HepG2 (cell line): ENCODE results near the gene GGPS1. TPM values are rescaled to one million over a fixed set of nuclear protein-coding genes. Genes with fewer than 3 reads are reported as not detected.

Source experiments
- ARNT ChIP-seq: fragments of 450-650 bp; IDR thresholded peaks from 2 replicates; pipeline ENCODE4 v1.6.1; 2017
- ETS1 ChIP-seq: sonication (generic); formaldehyde crosslinking; IDR thresholded peaks from 2 replicates; pipeline ENCODE4 v1.4.0; 2020; ENCODE audit warnings: missing genetic modification reagents
- GABPB1 ChIP-seq: IDR thresholded peaks from 2 replicates; pipeline ENCODE4 v1.6.1; 2016; ENCODE audit warnings: mild to moderate bottlenecking, missing genetic modification reagents, moderate library complexity, missing compliant biosample characterization
- HMGA1 ChIP-seq: sonication (generic); formaldehyde crosslinking; conservative IDR thresholded peaks from 2 replicates; pipeline ENCODE4 v1.4.0; 2020; ENCODE audit warnings: missing genetic modification reagents
- KLF12 ChIP-seq: sonication (generic); formaldehyde crosslinking; IDR thresholded peaks from 2 replicates; pipeline ENCODE4 v1.4.0; 2020; ENCODE audit warnings: missing genetic modification reagents, borderline replicate concordance
- KLF9 ChIP-seq: IDR thresholded peaks from 2 replicates; pipeline ENCODE4 v1.6.1; 2016; ENCODE audit warnings: low read depth
- MAFF ChIP-seq: IDR thresholded peaks from 2 replicates; pipeline ENCODE4 v1.6.1; 2011; ENCODE audit warnings: low read depth, low read length, improper control_type of control experiment
- MXD3 ChIP-seq: IDR thresholded peaks from 2 replicates; pipeline ENCODE4 v1.6.1; 2016; ENCODE audit warnings: mild to moderate bottlenecking, missing biosample characterization, missing genetic modification reagents
- MZF1 ChIP-seq: sonication (generic); formaldehyde crosslinking; IDR thresholded peaks from 2 replicates; pipeline ENCODE4 v1.8.1; 2023; ENCODE audit warnings: mild to moderate bottlenecking, missing genetic modification reagents, borderline replicate concordance
- POLR2AphosphoS5 ChIP-seq: IDR thresholded peaks from 2 replicates; pipeline ENCODE4 v1.6.1; 2012; ENCODE audit warnings: low read depth, low read length
- REST ChIP-seq, 2 experiments: IDR thresholded peaks; 2 replicates each; pipeline ENCODE4 v1.6.1; 2011 to 2012; ENCODE audit warnings: low read length in 2 of 2, borderline replicate concordance in 1 of 2, low read depth in 1 of 2, mild to moderate bottlenecking in 1 of 2, moderate library complexity in 1 of 2
- TCF7L2 ChIP-seq: IDR thresholded peaks from 2 replicates; pipeline ENCODE4 v1.6.1; 2011; ENCODE audit warnings: mild to moderate bottlenecking, low read depth, low read length, moderate library complexity
- ZNF101 ChIP-seq: sonication (generic); formaldehyde crosslinking; IDR thresholded peaks from 2 replicates; pipeline ENCODE4 v1.4.0; 2020; ENCODE audit warnings: mild to moderate bottlenecking, low read depth, missing genetic modification reagents, borderline replicate concordance
- ZNF549 ChIP-seq: sonication (generic); formaldehyde crosslinking; IDR thresholded peaks from 2 replicates; pipeline ENCODE4 v1.5.0; 2020; ENCODE audit warnings: missing genetic modification reagents
- ZNF557 ChIP-seq: sonication (generic); formaldehyde crosslinking; IDR thresholded peaks from 2 replicates; pipeline ENCODE4 v1.4.0; 2020; ENCODE audit warnings: missing genetic modification reagents
- ZNF609 ChIP-seq: sonication (generic); formaldehyde crosslinking; IDR thresholded peaks from 2 replicates; pipeline ENCODE4 v1.4.0; 2020; ENCODE audit warnings: mild to moderate bottlenecking, missing genetic modification reagents, borderline replicate concordance
- ZNF839 ChIP-seq: sonication (generic); formaldehyde crosslinking; IDR thresholded peaks from 2 replicates; pipeline ENCODE4 v1.4.0; 2020; ENCODE audit warnings: missing genetic modification reagents, mild to moderate bottlenecking, borderline replicate concordance
- ZUFSP ChIP-seq: sonication (generic); formaldehyde crosslinking; IDR thresholded peaks from 2 replicates; pipeline ENCODE4 v1.9.0; 2021; ENCODE audit warnings: missing genetic modification reagents, mild to moderate bottlenecking, borderline replicate concordance
- polyA plus RNA-seq, 8 experiments: library from polyadenylated mRNA; depleted of rRNA in 3 of 8; stranded (reverse) in 7 of 8; unstranded in 1 of 8; fragments of >200 nt; fragmentation: Illumina TruSeq in 4 of 8; extraction: Trizol in 4 of 8; gene quantifications; 2 replicates each; pipeline versions ENCODE4 v1.2.1 to v1.2.3, GENCODE V29; 2011 to 2016; ENCODE audit warnings: low read depth in 4 of 8, missing spikeins in 1 of 8, mixed read lengths in 1 of 8; ENCODE audit not compliant: insufficient read depth in 1 of 8
- total RNA-seq, 5 experiments: library from RNA; depleted of rRNA; stranded (reverse); fragments of >200 nt; fragmentation: Illumina TruSeq; extraction: Trizol; gene quantifications; 2 replicates each; pipeline ENCODE4 v1.2.3, GENCODE V29; 2016; ENCODE audit warnings: low read depth in 1 of 5

Gene GGPS1
- total and polyA plus RNA-seq, 2 of the 13 experiments (the other 11 are each of a cell fraction or from before 2014, with no cell fraction given), result 28.8 to 42.6 TPM

- TF ChIP-seq ZNF609, result no peak
- no peak for TF ChIP-seq TCF7L2
- 0 out of 2 replicates have a peak, but pooled peaks have one; percentile 12 for TF ChIP-seq GABPB1 (CRISPR knock-in tag)
- TF ChIP-seq KLF12, result no peak
- TF ChIP-seq MXD3 (CRISPR knock-in tag), result peak; percentile 56; the same call in 1 of the 2 replicates
- no peak for TF ChIP-seq ZNF101 (CRISPR knock-in tag)
- TF ChIP-seq ZNF557, result no peak
- TF ChIP-seq MZF1 (CRISPR knock-in tag), result no peak
- no peak for TF ChIP-seq ETS1 (CRISPR knock-in tag)
- TF ChIP-seq ZNF839 (CRISPR knock-in tag), result no peak
- TF ChIP-seq MAFF, result no peak
- no peak for TF ChIP-seq HMGA1 (CRISPR knock-in tag)
- TF ChIP-seq ARNT, result no peak
- peak in 1 of 2 experiments; percentile 48; a peak in 1 of 4 replicates for TF ChIP-seq REST (IDR thresholded peaks at IDR 0.05; ENCODE audit: borderline replicate concordance in 1 of 2, low read depth in 1 of 2, low read length in 2 of 2)
- no peak for TF ChIP-seq KLF9 (CRISPR knock-in tag)
- TF ChIP-seq ZUFSP (CRISPR knock-in tag), result no peak
- peak; percentile 76 for TF ChIP-seq POLR2AphosphoS5
- TF ChIP-seq ZNF549 (CRISPR knock-in tag), result no peak
Observed at GRCh38 chr1:235327559-235328270, 655 bp upstream of the GGPS1 start, which contains the start of gene ARID4B (continued).
